Effector memory CD8-positive, alpha-beta T cell (primary cell): ENCODE data around the gene KAT2A.
A peak's percentile ranks its signal among the peaks of the same experiment; 100 is the strongest.

ENCODE experiments used
- ATAC-seq: fragments of 150-1000 bp; cut with Tn5 transposase; replicated peaks from 2 replicates; pipeline ENCODE4 v1.10.0; 2021; ENCODE audit warnings: mild to moderate bottlenecking, moderate library complexity
- DNase-seq, 3 experiments: peaks; one replicate each; pipeline ENCODE4 v3.0.0; 2021
- H3K27ac Mint-ChIP-seq, 2 donors: one replicate each; pipeline ENCODE4 v1.8.0; 2022; ENCODE audit warnings: mild to moderate bottlenecking in 2 of 2, mixed read lengths in 2 of 2, moderate library complexity in 2 of 2
- H3K27me3 Mint-ChIP-seq, 2 donors: one replicate each; pipeline ENCODE4 v1.8.0; 2022; ENCODE audit warnings: mixed read lengths in 2 of 2
- H3K36me3 Mint-ChIP-seq: one replicate; pipeline ENCODE4 v1.8.0; 2022; ENCODE audit warnings: mild to moderate bottlenecking, moderate library complexity, mixed read lengths; ENCODE audit not compliant: insufficient read depth
- H3K4me1 Mint-ChIP-seq, 2 donors: one replicate each; pipeline ENCODE4 v1.8.0; 2022; ENCODE audit warnings: low read depth in 2 of 2, mixed read lengths in 2 of 2
- H3K4me3 Mint-ChIP-seq, 2 donors: one replicate each; pipeline ENCODE4 v1.8.0; 2022; ENCODE audit warnings: mild to moderate bottlenecking in 2 of 2, mixed read lengths in 2 of 2, moderate library complexity in 2 of 2
- H3K9me3 Mint-ChIP-seq, 2 donors: one replicate each; pipeline ENCODE4 v1.8.0; 2022; ENCODE audit warnings: mixed read lengths in 2 of 2
- total RNA-seq, 9 experiments: gene quantifications; one replicate each; lab custom pipeline; 2026; lab: John Stamatoyannopoulos, UW

The KAT2A gene
- total RNA-seq: 23.5 to 52.3 (median 41.8) reads per million in 9 experiments

DNA sequence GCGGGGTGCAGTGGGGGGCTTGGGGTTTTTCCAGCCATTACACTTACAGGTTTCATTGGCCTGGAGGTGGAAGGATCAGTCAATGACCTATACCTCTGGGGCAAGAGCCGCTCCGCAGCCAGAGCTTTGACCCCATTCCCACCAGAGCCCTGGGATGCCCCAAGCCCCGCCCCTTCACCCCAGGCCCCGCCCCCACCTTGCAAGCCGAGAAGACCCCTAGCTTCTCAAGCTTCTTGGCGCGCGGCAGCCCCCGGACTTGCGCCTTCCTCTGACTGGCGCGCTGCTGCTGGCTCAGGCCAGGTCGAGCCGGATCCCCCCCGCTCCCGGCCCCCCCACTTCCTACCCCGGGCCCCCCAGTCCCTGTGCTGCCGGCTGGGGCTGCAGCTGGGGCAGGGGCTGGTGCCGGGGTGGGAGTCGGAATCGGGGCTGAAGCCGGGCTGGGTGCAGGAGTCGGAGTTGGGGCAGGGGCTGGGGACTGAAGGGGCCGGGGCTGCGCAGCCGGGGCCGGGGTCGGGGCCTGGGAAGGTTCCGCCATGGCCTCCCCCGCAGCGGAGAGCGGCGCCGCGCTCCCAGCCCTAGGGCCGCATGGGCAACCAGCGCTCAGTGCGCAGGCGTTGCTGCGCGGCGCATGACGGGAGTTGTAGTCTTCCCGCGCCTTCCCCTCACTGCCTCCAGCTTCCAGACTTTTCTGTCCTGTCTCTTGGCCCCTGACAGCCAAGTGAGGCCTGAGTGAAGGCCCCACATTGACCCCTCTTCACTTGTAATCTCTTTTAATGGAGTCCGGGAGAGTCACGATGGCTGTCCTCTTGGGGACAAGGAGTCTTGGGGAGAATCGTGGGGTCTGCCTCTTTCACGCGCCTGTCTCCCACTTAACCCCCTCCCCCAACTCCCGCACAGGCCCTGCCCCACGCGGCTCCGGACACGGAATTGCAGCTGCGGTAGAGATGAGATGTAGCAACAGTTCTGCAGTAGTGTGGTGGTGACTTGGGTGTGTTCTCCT lies at the start of gene KAT2A:
KAT2A (minus strand) TSS at position 598 of the 1,000 bp plus-strand sequence; CDS start at position 535, 63 bp downstream.
- ATAC-seq: peak; percentile 90
- peak within 1 kb of the TSS; percentile 66 to 72 for H3K4me3 Mint-ChIP-seq
- peaks cover 40% of the 10 kb centered on the region for H3K36me3 Mint-ChIP-seq
- peak within 1 kb of the TSS; percentile 52 to 70 for H3K27ac Mint-ChIP-seq
- H3K4me1 Mint-ChIP-seq: peaks cover 14 to 17% of the 10 kb centered on the region in 2 donors
- peak; percentile 69 to 71 (median 70) for DNase-seq
- H3K9me3 Mint-ChIP-seq: no peaks in the 10 kb centered on the region
- H3K27me3 Mint-ChIP-seq: no peaks in the 10 kb centered on the region

DNA sequence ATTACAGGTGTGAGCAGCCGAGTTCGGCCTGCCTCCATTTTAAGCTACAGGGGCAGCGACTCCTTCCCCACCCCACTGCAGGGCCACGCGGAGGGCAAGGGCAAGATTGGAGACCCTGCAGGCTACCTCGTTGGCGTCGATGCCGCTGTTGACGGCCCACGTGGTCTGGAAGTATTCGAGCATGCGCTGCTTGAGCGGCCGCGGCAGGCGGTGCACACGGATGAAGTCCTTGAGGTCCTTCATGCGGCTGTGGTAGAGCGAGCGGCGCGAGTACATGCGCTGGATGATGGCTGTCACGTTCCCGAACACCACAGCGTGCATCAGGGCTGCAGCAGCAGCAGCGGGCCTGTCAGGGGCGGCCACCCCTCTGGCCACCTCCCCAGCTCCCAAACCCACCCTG lies 48.2 kb upstream of the KAT2A start:
- Mint-ChIP-seq H3K9me3 (no peaks in the 10 kb centered on the region), H3K27me3 (peaks cover 0 to 13% of the 10 kb centered on the region in 2 donors), H3K4me3 (no peak overlapping the region), H3K27ac (no peak overlapping the region), H3K36me3 (no peaks in the 10 kb centered on the region), H3K4me1 (no peaks in the 10 kb centered on the region)
- no peak for ATAC-seq
- no peak for DNase-seq

DNA sequence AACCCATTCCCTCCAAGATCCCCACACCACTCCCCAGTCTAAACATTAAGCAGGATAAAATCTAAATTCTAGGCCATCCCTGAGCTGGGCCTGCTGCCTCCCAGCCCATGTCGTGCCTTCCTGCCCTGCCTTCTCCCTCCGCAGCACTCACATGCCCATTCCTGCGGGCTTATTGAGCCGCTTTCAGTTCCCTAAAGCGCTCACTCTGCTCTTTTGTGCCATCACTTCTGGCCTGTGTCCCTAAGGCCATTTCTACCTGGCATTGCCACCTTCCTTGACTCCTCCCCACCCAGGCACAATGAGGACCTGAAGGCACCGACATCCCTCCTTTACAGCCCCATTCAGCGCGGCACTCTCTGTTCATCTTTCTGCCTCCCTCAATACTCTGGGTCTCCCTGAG lies 46.6 kb upstream of the KAT2A start:
- peaks cover 0 to 12% of the 10 kb centered on the region in 2 donors for H3K27me3 Mint-ChIP-seq
- no peak overlapping the region for H3K27ac Mint-ChIP-seq
- no peaks in the 10 kb centered on the region for H3K36me3 Mint-ChIP-seq
- no peak for DNase-seq
- H3K9me3 Mint-ChIP-seq: no peaks in the 10 kb centered on the region
- H3K4me1 Mint-ChIP-seq: no peaks in the 10 kb centered on the region
- ATAC-seq: no peak
- H3K4me3 Mint-ChIP-seq: no peak overlapping the region

DNA sequence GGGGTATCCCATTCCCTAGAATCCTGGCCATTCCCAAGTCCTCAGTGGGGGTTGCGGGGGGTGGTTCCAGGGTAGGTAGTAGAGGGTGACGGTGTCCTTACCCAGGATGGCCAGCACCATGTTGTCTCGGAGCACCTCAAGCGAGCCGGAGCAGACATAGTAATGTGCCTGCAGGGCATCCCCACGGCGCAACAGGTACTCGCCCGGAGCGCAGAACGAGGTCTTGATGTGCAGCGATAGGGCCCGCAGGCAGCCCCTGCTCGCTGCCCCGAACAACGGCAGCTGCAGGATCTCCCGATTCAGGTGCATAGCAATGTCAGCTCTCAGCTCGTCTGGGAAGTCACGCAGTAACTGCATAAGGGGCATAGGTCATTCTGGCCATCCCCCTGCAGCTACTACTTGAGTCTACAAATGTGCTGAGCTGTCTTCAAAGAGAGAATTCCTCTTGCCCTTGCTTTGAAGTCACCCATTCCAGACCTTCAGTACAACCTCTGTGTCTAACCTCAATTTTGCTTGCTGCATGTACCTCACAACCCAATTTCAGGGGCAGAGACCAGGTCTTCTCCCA lies 45.1 kb upstream of the KAT2A start:
- peaks cover 0 to 11% of the 10 kb centered on the region in 2 donors for H3K27me3 Mint-ChIP-seq
- no peak overlapping the region for H3K27ac Mint-ChIP-seq
- ATAC-seq (no peak), DNase-seq (no peak)
- no peaks in the 10 kb centered on the region for H3K4me1 Mint-ChIP-seq
- no peaks in the 10 kb centered on the region for H3K36me3 Mint-ChIP-seq
- no peaks in the 10 kb centered on the region for H3K9me3 Mint-ChIP-seq
- H3K4me3 Mint-ChIP-seq: no peak overlapping the region

DNA sequence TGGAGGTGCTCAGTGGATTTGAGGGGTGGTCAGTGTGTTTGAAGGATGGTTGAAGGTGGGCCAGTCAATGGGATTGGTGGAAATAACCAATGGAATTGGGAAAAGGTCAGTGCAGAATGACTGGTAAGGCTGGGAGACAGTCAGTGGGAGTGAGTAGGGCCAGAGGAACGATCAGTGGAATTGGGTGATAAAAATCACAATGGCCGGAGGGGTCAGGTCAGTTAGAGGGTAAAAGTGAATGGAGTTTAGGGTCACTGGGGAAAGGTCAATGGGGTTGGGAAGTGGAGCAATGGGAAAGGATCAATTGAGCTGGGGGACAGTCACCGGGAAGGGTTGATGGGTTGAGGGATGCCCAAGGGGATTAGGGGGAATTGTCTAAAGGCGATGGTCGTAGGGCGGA lies 44.6 kb upstream of the KAT2A start:
- Mint-ChIP-seq H3K4me1 (no peaks in the 10 kb centered on the region), H3K27me3 (peaks cover 0 to 6% of the 10 kb centered on the region in 2 donors), H3K4me3 (no peak overlapping the region), H3K27ac (no peak overlapping the region), H3K36me3 (peaks cover 2% of the 10 kb centered on the region), H3K9me3 (no peaks in the 10 kb centered on the region)
- ATAC-seq: no peak
- DNase-seq: no peak

DNA sequence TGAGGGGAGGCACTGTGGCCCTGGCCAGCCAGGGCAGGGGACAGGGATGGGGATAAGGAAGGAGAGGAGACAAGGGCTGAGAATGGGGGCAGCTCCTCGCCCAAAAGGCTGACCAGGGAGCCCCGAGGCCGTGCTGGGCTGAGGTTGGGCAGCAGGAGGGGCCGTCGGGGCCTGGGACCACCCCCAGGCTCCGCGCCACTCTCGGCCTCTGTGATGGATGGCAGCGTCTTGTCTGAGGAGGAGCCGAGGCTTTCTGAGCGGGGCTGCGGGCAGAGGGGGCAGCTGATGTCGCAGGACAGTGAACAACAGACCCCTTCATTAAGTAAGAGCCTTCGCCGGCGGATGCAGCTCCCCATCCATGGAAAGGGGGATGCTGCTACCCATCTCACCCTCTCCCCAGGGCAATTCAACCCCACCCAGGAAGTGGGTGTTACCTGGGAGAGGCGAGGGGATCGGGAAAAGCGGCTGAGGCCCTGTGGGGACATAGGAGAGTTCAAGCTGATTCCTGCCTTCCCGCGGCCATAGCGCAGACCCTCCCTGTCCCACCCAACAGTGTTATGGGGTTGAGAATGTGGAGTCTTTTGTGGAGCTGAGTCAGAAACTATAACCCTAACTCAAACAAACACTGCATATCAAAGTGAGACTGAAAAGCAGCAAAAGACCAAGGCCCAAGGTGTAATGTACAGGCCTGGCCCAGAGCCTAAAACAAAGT lies 42.7 kb upstream of the KAT2A start:
- no peaks in the 10 kb centered on the region for H3K9me3 Mint-ChIP-seq
- ATAC-seq (no peak), DNase-seq (no peak)
- H3K36me3 Mint-ChIP-seq: peaks cover 4% of the 10 kb centered on the region
- no peaks in the 10 kb centered on the region for H3K4me1 Mint-ChIP-seq
- H3K27me3 Mint-ChIP-seq: no peaks in the 10 kb centered on the region
- peak overlapping the region in 1 of 2 donors; percentile 62 for H3K27ac Mint-ChIP-seq
- H3K4me3 Mint-ChIP-seq: no peak overlapping the region

DNA sequence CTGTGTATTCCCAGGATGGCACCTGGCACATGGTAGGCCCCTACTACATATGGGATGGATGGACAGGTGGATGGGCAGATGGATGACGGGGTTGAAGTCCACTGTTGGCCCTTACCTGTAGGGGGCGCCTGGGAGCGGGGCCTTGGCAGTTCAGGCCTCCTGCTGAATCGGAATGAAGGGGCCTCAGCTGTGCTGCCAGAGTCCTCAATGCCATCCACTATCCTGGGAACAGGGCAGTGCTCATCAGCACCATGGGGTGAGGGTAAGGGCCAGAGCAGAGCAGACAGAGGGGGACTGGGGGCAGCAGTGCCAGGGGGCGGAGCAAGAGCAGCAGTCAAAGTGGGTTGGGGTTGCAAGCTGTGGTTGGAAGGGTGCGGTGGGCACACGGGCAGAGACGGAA lies 41.9 kb upstream of the KAT2A start:
- H3K9me3 Mint-ChIP-seq: no peaks in the 10 kb centered on the region
- H3K4me1 Mint-ChIP-seq: no peaks in the 10 kb centered on the region
- H3K4me3 Mint-ChIP-seq: no peak overlapping the region
- DNase-seq (peak in 1 of 3 experiments; percentile 13), ATAC-seq (peak; percentile 22)
- peak overlapping the region in 1 of 2 donors; percentile 26 for H3K27ac Mint-ChIP-seq
- H3K36me3 Mint-ChIP-seq: peaks cover 4% of the 10 kb centered on the region
- no peaks in the 10 kb centered on the region for H3K27me3 Mint-ChIP-seq

DNA sequence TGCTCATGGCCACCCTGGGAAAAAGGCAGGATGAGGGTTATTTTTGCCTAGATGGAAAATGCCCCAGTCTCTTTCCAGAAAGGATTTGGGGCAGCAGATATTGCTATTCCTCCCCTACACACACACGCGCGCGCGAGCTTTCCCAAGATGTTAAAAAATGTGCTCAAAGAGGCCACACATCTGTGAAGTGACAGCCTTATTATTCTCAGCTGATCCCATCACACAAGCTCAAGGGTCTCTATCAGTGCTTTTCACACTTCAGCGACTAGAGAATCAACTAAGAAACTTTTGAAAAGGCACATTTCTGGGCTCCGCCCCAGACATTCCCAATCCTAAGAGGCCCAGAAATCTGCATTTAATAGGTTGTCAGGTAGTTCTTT lies 39.4 kb upstream of the KAT2A start:
- Mint-ChIP-seq H3K9me3 (no peaks in the 10 kb centered on the region), H3K36me3 (peaks cover 7% of the 10 kb centered on the region), H3K4me3 (no peak overlapping the region), H3K4me1 (peaks cover 5% of the 10 kb centered on the region in 2 donors), H3K27ac (no peak overlapping the region), H3K27me3 (no peaks in the 10 kb centered on the region)
- no peak for ATAC-seq
- no peak for DNase-seq

DNA sequence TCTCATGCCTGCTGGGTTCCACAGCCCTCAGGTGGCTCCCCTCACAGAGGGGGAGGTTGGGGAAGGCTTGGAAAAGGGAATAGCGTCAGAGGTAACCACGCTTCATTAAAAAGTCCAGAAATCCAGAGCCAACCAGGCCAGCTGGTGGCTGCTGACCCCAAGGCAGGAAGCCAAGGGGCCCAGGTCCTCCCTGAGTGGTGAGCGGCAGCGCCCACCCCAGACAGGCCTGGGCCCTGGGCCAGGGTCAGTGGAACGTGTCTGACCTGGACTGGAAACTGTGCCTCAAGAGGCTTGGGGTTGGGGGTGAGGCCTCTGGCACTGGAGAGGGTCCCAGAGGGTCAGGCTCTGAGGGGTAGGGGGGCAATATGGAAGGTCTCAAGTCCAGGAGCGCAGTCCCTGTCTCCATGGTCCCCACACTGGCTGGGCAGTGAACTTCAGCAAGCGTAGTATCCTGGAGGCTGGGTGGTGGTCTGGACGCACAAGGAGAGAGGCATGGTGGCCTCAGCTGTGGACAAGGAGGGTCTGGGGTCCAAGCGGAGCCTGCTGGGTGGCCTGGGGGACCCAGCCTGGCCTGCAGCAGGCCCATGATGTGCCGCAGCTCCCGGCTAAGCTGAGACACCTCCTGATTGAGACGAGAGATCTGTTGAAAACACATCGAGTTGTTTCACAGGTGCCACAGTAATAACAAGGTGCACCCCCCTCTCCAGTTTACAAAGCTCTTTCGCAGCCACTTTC lies 38.8 kb upstream of the KAT2A start:
- Mint-ChIP-seq H3K36me3 (peaks cover 12% of the 10 kb centered on the region), H3K9me3 (no peaks in the 10 kb centered on the region), H3K4me1 (peaks cover 5% of the 10 kb centered on the region in 2 donors), H3K27ac (no peak overlapping the region), H3K4me3 (no peak overlapping the region), H3K27me3 (no peaks in the 10 kb centered on the region)
- ATAC-seq (no peak), DNase-seq (no peak)

DNA sequence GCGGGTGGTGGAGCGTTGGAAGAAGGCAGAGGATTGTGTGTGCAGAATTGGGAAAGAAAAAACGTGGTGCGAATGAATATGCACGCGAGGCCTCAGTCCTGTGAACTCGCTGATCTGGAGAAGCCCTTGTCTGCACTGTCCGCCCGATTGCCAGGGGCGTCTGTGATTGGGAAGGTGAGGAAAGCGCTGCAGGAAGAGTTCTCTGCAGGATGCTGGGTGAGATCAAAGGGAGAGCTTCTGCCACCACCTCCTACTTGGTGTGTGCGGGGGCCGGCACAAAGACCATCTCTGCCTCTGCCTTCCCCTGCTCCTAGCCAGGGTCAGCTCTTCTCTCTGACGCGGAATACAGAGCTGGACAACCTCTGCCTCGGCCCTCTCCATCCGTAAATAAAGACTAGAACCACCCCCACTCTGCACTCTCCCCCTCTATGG lies 34.5 kb upstream of the KAT2A start:
- DNase-seq (no peak), ATAC-seq (no peak)
- H3K36me3 Mint-ChIP-seq: peaks cover 25% of the 10 kb centered on the region
- peaks cover 30 to 36% of the 10 kb centered on the region in 2 donors for H3K4me1 Mint-ChIP-seq
- H3K27me3 Mint-ChIP-seq: no peaks in the 10 kb centered on the region
- no peaks in the 10 kb centered on the region for H3K9me3 Mint-ChIP-seq
- H3K27ac Mint-ChIP-seq: peak overlapping the region; percentile 91 to 94
- peak overlapping the region; percentile 90 to 95 for H3K4me3 Mint-ChIP-seq

DNA sequence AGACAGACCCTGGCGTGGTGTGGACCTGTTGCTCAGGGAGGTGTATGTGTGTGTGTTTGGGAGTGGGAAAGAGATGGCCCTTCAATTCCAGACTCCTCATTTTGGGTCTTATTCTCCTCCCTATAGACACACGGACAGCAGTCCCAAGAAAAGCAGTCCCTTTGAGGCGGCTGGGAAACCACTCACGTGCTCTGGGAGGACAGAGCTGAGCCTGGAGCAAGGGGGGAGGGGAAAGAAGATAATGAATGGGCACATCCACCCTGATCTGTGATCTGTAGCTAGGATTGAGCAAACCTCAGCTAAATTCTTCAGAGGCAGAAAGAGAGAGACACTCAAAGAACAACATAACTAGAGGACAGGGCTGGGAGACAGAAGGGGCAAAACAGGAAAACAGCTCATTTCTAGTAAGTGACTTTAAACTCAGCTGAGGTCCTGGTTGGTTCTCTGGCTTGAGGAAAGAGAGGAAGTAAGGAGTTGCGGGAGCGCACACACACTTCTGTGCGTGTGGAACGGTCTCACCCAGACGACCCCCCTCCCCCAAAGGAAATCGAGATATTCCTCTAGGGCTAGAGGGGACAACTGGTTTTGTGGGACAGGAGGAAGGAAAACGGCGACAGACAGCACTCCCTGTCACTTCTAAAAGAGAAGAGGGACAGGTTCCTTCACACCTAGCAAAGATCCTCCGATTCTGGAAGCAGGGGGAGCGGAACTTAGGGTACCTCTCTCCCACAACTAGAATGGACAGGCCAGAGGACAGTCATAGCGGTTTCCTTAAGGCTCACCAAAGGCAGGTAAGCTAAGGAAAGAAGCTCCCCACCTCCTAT lies 33.0 kb upstream of the KAT2A start:
- H3K27me3 Mint-ChIP-seq: no peaks in the 10 kb centered on the region
- H3K9me3 Mint-ChIP-seq: no peaks in the 10 kb centered on the region
- peaks cover 30 to 36% of the 10 kb centered on the region in 2 donors for H3K4me1 Mint-ChIP-seq
- DNase-seq: no peak
- H3K27ac Mint-ChIP-seq: peak overlapping the region; percentile 91 to 94
- no peak for ATAC-seq
- peak overlapping the region; percentile 90 to 95 for H3K4me3 Mint-ChIP-seq
- peaks cover 29% of the 10 kb centered on the region for H3K36me3 Mint-ChIP-seq

DNA sequence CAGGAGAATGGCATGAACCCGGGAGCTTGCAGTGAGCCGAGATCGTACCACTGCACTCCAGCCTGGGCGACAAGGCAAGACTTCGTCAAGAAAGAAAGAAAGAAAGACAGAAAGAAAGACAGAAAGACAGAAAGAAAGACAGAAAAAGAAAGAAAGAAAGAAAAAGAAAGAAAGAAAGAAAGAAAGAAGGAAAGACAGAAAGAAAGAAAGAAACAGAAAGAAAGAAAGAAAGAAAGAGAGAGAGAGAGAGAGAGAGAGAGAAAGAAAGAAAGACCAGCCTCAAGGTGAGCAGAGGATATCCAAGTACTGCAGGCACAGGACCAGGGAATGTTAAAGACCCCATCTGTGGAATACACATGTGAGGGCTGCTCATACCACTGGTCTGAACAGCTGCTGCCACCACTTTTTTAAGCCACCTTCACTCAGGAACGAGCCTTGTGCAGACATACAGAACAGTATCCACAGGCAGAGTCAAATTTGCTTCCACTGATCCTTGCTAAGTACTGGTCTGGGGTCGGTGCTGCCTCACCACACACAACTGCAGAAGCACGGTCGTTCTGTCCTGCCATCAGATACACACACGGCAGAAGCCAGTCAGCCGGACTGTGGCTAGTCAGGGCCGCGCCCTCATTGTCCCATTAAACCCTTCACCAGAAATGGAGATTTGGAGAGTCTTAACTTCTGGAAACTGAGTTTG lies 25.9 kb upstream of the KAT2A start:
- Mint-ChIP-seq H3K36me3 (peaks cover 54% of the 10 kb centered on the region), H3K9me3 (no peaks in the 10 kb centered on the region), H3K4me3 (no peak overlapping the region), H3K4me1 (peaks cover 25 to 35% of the 10 kb centered on the region in 2 donors), H3K27ac (no peak overlapping the region), H3K27me3 (no peaks in the 10 kb centered on the region)
- DNase-seq (no peak), ATAC-seq (no peak)
